ENCODE measurements around the gene SLC2A4RG. TPM values are rescaled to one million over a fixed set of nuclear protein-coding genes. Genes with fewer than 3 reads are reported as not detected.

The SLC2A4RG gene
- total RNA-seq, 1 donor from 2014 or later: 80.7 TPM

DNA sequence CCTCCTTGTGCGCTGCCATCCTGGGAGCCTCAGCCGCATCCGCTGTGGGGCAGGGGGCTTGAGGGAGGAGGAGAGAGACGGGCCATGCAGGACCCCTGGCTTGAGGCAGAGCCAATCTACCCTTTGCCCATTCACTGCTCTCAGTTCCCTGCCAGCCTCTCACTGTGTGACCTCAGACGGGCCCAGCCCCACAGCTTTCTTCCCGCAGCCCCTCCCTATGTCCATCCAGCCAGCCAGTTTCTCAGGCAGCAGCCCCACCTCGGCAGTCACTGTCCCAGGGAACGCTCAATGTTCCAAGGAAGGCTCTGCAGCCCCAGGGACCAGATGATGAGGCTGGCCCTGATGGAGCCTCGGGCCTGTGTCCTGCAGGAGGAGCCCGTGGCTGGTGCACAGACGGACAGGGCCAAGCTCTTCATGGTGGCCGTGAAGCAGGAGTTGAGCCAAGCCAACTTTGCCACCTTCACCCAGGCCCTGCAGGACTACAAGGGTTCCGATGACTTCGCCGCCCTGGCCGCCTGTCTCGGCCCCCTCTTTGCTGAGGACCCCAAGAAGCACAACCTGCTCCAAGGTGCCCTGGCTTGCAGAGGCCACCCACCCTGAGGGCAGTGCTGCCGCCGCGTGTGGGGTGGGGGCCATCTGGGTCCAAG, 47.0 kb upstream of the SLC2A4RG start:
- H3K36me3 Mint-ChIP-seq (ENCODE audit: unreplicated experiment): no peaks in the 10 kb centered on the region
- peaks cover 23% of the 10 kb centered on the region for H3K4me1 Mint-ChIP-seq (ENCODE audit: unreplicated experiment)
- no peak for DNase-seq (ENCODE audit: extremely low spot score, unreplicated experiment)
- TF ChIP-seq, protein P1, sequence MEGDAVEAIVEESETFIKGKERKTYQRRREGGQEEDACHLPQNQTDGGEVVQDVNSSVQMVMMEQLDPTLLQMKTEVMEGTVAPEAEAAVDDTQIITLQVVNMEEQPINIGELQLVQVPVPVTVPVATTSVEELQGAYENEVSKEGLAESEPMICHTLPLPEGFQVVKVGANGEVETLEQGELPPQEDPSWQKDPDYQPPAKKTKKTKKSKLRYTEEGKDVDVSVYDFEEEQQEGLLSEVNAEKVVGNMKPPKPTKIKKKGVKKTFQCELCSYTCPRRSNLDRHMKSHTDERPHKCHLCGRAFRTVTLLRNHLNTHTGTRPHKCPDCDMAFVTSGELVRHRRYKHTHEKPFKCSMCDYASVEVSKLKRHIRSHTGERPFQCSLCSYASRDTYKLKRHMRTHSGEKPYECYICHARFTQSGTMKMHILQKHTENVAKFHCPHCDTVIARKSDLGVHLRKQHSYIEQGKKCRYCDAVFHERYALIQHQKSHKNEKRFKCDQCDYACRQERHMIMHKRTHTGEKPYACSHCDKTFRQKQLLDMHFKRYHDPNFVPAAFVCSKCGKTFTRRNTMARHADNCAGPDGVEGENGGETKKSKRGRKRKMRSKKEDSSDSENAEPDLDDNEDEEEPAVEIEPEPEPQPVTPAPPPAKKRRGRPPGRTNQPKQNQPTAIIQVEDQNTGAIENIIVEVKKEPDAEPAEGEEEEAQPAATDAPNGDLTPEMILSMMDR (IDR thresholded peaks at IDR 0.05): no peak
- H3K27me3 Mint-ChIP-seq (ENCODE audit: unreplicated experiment): no peaks in the 10 kb centered on the region
- no peak overlapping the region for H3K4me3 Mint-ChIP-seq (ENCODE audit: unreplicated experiment)
- peak overlapping the region; percentile 23 for H3K27ac Mint-ChIP-seq (ENCODE audit: unreplicated experiment)
- no peaks in the 10 kb centered on the region for H3K9me3 Mint-ChIP-seq (ENCODE audit: unreplicated experiment)

DNA sequence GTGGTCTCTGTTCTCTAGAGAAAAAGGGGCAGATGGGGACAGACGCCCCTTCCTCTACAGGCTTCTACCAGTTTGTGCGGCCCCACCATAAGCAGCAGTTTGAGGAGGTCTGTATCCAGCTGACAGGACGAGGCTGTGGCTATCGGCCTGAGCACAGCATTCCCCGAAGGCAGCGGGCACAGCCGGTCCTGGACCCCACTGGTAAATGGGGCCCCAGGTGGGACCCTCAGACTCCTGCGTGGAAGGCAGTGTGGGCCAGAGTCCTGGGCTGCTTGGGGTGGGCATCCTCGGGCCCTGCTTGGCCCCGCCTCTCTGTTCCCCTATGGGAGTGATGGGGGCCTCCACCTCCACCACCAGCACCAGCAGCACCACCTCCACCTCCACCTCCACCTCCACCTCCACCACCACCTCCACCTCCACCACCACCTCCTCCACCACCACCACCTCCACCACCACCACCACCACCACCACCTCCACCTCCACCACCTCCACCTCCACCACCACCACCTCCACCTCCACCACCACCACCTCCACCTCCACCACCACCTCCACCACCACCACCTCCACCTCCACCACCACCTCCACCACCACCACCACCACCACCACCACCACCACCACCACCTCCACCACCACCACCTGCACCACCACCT, 46.4 kb upstream of the SLC2A4RG start:
- peaks cover 25% of the 10 kb centered on the region for H3K4me1 Mint-ChIP-seq (ENCODE audit: unreplicated experiment)
- no peaks in the 10 kb centered on the region for H3K9me3 Mint-ChIP-seq (ENCODE audit: unreplicated experiment)
- H3K36me3 Mint-ChIP-seq (ENCODE audit: unreplicated experiment): no peaks in the 10 kb centered on the region
- no peak for DNase-seq (ENCODE audit: extremely low spot score, unreplicated experiment)
- H3K27ac Mint-ChIP-seq (ENCODE audit: unreplicated experiment): no peak overlapping the region
- no peak overlapping the region for H3K4me3 Mint-ChIP-seq (ENCODE audit: unreplicated experiment)
- TF ChIP-seq, protein P1 (IDR thresholded peaks at IDR 0.05): no peak
- H3K27me3 Mint-ChIP-seq (ENCODE audit: unreplicated experiment): no peaks in the 10 kb centered on the region

GRCh38 chr20:63693733-63694583, 45.6 kb upstream of the SLC2A4RG start:
- H3K4me3 Mint-ChIP-seq (ENCODE audit: unreplicated experiment): no peak overlapping the region
- DNase-seq (ENCODE audit: extremely low spot score, unreplicated experiment): no peak
- H3K4me1 Mint-ChIP-seq (ENCODE audit: unreplicated experiment): peaks cover 29% of the 10 kb centered on the region
- H3K27me3 Mint-ChIP-seq (ENCODE audit: unreplicated experiment): no peaks in the 10 kb centered on the region
- no peaks in the 10 kb centered on the region for H3K9me3 Mint-ChIP-seq (ENCODE audit: unreplicated experiment)
- H3K27ac Mint-ChIP-seq (ENCODE audit: unreplicated experiment): peak overlapping the region; percentile 23
- TF ChIP-seq, protein P1 (IDR thresholded peaks at IDR 0.05): no peak
- H3K36me3 Mint-ChIP-seq (ENCODE audit: unreplicated experiment): no peaks in the 10 kb centered on the region

DNA sequence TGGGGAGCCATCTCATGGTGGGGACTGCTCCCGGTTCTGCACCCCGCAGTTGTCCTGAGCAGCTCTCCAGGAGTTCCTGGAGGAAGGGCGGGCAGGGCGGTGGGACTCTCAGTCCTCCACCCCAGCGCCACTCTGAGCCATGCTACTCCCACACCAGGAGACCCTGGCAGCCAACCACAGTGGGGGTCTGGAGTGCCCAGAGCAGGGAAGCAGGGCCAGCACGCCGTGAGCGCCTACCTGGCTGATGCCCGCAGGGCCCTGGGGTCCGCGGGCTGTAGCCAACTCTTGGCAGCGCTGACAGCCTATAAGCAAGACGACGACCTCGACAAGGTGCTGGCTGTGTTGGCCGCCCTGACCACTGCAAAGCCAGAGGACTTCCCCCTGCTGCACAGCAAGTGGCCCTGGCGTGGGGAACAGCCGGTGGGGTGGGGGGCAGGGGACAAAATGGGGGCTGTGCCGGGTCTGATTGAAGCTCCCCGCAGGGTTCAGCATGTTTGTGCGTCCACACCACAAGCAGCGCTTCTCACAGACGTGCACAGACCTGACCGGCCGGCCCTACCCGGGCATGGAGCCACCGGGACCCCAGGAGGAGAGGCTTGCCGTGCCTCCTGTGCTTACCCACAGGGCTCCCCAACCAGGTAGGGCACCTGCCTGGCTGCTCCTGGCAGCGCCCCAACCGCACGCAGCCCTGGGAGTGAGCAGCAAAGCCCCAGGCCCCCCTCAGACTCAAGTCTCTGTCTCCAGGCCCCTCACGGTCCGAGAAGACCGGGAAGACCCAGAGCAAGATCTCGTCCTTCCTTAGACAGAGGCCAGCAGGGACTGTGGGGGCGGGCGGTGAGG, 44.8 kb upstream of the SLC2A4RG start:
- no peaks in the 10 kb centered on the region for H3K9me3 Mint-ChIP-seq (ENCODE audit: unreplicated experiment)
- H3K4me3 Mint-ChIP-seq (ENCODE audit: unreplicated experiment): no peak overlapping the region
- H3K27me3 Mint-ChIP-seq (ENCODE audit: unreplicated experiment): no peaks in the 10 kb centered on the region
- H3K4me1 Mint-ChIP-seq (ENCODE audit: unreplicated experiment): peaks cover 36% of the 10 kb centered on the region
- TF ChIP-seq, protein P1 (IDR thresholded peaks at IDR 0.05): no peak
- H3K27ac Mint-ChIP-seq (ENCODE audit: unreplicated experiment): no peak overlapping the region
- no peaks in the 10 kb centered on the region for H3K36me3 Mint-ChIP-seq (ENCODE audit: unreplicated experiment)
- DNase-seq (ENCODE audit: extremely low spot score, unreplicated experiment): no peak
